GM21528 (cell line): ENCODE results near the gene PIP5K1A.

Experiments
- ATAC-seq: cut with Tn5 transposase; IDR thresholded peaks from one replicate; pipeline ENCODE4 v1.9.1; 2021; ENCODE audit warnings: mild to moderate bottlenecking, moderate library complexity; ENCODE audit not compliant: unreplicated experiment, low FRiP score

The PIP5K1A gene

DNA sequence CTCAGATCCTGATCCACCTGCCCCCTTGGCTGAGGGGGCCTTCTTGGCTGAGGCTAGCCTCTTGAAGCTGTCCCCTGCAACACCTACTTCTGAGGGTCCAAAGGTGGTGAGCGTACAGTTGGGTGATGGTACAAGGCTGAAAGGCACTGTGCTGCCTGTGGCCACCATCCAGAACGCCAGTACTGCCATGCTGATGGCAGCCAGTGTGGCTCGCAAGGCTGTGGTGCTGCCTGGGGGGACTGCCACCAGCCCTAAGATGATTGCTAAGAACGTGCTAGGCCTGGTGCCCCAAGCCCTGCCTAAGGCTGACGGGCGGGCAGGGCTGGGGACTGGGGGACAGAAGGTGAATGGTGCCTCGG lies 89.0 kb downstream of the PIP5K1A start:
- no peak for ATAC-seq

DNA sequence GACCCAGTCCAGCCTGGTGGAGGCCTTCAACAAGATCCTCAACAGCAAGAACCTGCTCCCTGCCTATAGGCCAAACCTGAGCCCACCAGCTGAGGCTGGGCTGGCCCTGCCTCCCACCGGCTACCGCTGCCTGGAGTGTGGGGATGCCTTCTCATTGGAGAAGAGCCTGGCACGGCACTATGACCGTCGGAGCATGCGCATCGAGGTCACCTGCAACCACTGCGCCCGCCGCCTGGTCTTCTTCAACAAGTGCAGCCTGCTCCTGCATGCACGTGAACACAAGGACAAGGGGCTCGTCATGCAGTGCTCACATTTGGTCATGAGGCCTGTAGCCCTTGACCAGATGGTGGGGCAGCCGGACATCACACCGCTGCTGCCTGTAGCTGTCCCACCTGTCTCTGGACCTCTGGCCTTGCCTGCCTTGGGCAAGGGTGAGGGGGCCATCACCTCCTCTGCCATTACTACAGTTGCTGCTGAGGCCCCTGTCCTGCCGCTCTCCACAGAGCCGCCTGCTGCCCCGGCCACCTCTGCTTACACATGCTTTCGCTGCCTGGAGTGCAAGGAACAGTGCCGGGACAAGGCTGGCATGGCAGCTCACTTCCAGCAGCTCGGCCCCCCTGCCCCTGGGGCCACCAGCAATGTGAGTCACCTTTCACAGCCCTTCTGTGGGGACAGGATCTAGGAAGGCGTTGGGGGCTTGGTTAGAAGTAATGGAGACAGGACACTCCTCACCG lies 89.6 kb downstream of the PIP5K1A start:
- ATAC-seq: no peak

DNA sequence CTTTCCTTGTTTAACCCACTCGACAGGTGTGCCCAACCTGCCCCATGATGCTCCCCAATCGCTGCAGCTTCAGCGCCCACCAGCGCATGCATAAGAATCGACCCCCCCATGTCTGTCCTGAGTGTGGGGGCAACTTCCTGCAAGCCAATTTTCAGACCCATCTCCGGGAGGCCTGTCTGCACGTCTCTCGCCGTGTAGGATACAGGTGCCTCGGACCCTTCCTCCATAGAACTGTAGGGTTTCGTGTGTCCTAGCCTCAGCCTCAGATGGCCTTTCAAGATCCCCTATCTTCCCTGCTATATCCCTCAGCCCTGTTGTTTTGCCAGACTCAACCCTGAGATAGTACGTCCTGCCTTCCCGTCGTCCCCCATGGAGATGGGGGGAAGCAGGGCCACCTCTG lies 90.2 kb downstream of the PIP5K1A start:
- no peak for ATAC-seq

DNA sequence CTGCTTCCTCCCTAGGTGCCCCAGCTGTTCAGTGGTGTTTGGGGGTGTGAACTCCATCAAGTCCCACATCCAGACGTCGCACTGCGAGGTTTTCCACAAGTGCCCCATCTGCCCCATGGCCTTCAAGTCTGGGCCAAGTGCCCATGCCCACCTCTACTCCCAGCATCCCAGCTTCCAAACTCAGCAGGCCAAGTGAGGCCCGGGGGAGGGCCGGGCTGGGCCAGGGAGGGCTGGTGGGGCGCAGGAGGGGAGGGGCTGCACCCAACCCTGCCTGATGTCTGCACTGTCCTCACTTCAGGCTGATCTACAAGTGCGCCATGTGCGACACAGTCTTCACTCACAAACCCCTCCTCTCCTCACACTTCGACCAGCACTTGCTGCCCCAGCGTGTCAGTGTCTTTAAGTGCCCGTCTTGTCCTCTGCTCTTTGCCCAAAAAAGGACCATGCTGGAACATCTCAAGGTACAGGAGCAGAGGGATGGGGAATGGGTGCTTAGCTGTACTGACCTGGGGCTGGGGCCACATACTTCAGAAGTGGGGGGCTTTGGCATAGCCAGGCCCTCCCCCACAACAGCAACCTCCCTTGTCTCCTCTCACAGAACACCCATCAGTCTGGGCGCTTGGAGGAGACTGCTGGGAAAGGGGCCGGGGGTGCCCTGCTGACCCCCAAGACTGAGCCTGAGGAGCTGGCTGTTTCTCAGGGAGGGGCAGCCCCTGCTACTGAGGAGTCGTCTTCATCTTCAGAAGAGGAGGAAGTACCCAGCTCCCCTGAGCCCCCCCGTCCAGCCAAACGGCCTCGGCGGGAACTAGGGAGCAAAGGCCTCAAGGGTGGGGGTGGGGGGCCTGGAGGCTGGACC lies 91.0 kb downstream of the PIP5K1A start:
- no peak for ATAC-seq

DNA sequence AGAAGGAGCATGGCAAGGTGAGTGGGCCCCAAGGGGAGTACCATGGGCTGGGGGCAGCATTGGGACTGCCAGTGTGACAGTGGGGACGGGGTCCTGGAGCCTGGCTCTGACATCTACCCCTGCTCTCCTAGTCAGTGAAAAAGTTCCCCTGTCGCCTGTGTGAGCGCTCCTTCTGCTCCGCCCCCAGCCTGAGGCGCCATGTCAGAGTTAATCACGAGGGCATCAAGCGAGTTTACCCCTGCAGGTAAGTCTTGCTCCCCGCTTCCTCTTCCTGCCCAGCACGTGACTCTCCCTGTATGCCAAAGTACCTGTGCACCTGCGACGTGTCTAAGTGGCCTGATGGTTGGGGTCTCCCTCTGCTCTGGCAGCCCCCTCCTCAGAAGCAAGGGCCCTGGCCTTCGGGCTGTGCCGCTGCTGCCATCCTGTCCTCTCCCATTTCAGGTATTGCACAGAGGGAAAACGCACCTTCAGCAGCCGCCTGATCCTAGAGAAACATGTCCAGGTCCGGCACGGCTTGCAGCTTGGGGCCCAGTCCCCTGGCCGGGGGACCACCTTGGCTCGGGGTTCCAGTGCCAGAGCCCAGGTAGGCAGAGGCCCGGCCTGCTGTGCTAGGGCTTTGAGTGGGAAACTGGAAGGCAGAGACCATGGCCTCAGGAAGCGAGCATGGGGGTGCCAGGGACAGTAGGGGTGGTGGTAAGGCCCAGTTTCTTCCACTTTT lies 91.8 kb downstream of the PIP5K1A start:
- no peak for ATAC-seq

DNA sequence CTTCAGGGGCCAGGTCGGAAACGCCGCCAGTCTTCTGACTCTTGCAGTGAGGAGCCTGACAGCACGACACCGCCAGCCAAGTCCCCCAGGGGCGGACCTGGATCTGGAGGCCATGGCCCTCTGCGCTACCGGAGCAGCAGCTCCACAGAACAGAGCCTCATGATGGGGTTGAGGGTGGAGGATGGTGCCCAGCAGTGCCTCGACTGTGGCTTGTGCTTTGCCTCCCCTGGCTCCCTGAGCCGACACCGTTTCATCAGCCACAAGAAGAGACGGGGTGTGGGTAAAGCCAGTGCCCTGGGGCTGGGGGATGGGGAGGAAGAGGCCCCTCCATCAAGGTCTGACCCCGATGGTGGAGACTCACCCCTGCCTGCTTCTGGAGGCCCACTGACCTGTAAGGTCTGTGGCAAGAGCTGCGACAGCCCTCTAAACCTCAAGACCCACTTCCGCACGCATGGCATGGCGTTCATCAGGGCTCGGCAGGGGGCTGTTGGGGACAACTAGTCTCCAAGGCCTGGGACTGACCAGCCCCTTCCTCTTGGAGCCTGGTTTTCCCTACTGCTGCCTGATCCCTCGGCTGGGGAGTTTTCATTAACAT lies 92.5 kb downstream of the PIP5K1A start:
- no peak for ATAC-seq

- no peak for ATAC-seq
These were observed 94.1 kb downstream of the PIP5K1A start for GRCh38 chr1:151292207-151293030.

GRCh38 chr1:151293093-151293492 lies 94.7 kb downstream of the PIP5K1A start:
- no peak for ATAC-seq

DNA sequence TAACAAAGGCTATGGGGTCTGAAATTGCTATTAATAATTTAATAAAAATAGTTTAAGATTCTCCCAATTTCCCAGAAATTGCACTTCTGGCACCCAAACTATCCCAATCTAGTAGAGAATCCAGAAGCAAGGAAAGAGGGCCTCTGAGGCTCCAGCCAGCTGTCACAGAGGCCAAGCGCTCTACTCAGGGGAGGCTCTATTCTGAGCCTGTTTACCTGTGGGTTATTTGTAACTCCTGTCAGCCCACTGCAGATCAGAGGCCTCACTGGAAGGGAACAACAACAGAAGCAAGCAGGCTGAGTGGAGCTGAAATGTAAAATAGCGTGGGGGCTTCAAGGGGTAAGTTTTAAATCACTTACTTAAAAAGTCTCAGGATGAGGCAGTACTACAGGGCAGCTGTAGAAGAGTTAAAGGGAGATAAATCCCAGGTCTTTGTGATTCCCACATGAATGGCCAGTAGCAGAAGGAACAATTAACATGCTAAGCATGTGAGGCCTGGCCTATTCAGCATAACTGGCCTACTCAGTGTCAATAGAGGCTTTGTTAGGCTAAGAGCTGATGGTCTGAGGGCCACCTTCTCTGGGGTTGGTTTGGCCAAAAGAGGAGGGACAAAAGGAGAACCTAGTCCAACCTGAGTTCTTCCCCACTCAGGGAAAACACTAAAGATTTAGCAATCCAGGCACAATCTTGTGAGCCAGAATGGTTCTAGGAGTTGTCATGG lies 96.5 kb downstream of the PIP5K1A start:
- ATAC-seq: no peak
